ENCODE results near the gene PDE11A.

The PDE11A gene

DNA sequence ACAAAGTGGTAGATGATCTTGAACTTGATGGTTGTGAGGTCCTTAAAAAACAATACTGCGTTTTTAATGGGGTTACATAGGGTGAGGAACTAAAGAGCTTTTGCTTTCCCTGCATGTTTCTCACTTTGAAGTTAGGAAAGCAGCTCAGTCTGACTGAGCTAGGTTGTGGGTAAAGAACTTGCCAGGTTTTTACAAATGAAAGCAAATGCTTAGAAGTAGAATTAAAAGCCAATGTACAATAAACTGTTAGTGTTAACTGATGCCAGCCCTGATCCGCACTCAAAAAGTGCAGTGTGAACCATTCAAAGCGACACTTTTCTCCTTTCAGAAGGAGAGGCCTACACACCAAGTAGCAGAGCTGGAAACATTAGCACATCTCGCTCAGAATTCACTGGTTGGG, 409.7 kb downstream of the PDE11A start:
- no peak for DNase-seq

DNA sequence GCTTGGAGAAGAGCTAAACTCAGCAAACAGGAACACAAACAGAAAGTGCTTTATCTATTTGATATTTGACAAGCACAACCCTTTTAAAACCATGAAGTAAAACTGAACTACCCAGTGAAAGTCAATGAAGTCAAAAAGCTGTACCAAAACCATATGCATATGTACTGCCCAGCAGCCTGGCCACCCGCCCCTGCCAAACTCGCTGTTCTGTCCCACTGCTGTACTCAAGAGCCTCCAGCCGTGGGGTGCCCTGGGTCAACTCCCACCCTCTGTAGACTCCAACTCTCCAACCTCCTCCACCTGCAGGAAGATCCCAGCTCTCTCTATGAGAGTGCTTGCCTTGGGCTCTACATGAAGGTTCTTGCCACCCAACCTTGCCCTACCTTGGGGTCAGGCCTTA, 411.8 kb downstream of the PDE11A start:
- no peak for DNase-seq

DNA sequence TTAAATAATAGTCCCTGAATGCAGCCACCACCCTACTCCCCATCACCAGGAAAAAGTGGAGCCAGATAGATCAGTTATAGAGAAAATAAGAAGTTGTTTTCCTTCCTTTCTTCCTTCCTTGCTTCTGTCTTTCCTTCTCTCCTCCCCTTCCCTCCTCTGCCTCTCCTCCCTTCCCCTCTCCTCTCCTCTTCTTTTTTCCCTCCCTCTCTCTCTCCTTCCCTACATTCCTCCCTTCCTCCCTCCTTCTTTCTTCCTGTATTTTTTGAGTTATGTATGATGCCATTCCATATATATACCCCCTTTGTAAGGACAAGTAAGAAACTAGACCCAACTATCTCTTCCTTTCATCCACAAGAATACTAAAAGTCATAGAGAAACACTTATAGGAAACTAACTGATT, 414.3 kb downstream of the PDE11A start:
- DNase-seq: no peak

DNA sequence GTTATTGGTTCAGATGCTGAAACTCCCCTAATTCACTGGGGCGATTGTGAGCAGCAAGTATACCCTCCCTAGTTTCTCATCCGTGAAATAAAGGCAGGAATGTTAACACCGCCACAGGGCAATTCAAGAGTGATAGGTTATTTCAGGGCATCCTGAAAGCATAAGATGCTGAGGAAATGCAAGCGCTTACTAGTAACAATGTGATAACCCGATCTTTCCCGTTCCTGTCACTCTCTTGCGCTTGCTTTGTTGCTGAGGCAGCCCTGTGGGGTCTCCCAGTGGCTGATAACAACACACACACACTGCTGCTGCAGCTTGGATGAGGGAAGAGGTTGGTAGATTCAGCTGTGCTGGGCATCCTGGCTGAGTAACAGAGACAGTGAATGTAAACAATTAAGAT, 420.7 kb downstream of the PDE11A start:
- DNase-seq: no peak

DNA sequence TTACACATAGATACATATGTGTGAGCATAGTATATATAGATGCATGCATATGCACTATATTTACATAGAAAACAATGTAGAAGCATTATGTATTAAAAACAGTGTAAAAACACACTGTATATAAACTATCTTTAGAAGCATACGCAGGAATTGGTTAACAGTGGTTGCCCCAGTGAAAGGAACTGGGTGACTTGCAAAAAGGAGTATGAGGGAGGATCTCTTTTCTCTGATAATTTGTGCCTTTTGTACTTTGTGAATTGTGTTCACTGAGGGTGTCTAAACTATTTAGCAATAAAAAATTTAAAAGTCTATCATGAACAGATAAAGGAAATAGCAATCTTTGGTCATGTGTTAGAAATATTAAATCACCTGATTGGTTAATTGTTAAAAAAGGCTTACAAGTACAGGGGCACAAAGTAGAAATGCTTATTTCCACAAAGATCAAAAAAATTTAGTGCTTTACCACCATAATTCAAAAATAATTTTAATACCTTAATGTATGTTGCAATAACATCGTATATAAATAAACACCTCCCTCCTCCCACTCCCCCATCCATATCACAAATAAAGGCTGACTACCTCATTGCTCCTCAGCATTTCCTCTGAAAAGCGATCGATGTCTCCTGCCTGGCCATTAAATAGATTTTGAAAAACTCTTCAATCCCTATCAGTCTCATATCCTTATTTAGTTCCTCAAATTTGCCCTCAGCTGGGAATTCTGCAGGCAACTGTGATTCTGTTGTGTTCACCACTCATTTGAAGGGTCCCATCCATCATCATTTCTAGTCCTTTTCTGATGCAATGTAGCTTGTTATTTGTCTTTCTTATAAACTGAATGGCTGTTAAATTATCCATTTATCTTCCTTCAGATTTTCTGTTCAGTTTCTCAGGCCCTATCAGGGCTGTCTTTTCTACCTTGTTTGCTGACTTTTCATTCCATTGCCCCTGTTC, 422.7 kb downstream of the PDE11A start:
- DNase-seq: no peak

DNA sequence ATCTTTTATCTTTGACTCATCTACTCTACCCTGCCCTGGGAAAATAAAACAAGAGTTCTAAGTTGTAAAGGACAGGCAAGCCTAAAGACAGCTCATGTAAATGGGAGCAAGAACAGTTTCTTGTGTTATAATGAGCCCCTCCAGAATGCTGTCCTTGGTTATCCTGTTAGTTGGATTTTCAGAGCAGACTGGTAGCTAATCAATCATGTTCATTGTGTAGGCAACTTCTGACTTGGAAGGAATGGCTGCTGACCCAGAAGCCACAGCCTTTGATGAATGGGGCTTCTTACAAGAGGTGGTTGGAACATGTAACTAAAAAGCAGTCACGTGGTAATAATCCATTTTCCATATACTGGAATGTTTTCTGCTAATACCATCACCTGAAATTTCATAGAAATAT, 425.8 kb downstream of the PDE11A start:
- DNase-seq: no peak

DNA sequence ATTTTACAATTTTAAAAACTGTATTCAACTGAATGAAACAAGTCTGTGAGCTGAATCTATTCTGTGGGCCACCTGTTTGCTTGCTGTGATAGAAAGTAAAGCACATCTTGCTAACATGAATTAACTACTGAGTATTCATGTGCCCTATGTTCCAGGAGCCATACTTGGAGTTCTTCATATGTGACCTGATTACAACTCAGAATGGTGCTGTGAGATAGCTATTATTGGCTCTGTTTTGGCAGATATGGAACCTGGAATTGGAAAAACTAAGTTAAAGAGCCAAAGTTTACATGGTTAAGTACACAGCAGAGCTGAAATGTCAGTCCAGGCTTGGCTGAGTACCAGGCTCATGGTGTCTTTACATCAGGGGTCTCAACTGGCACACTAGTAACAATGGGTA, 426.3 kb downstream of the PDE11A start:
- DNase-seq: no peak

DNA sequence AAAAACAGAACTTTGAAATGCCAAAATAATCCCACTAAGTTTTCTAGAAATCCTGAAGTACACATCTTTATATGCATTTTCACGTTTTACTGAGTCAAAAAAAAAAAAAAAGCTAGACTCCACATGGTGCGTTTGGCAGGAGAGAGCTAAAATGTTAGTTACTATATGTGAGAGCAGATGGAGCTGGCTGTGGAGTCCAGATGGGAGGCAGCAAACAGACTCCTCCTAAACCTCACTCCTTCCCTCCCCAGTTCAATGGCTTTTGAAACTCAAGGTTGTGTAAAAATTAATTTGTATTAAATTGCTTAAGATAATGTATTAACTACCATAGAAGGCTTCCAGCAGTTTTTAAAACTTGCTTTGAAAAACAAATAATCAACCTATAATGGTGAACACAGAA, 431.2 kb downstream of the PDE11A start:
- no peak for DNase-seq

DNA sequence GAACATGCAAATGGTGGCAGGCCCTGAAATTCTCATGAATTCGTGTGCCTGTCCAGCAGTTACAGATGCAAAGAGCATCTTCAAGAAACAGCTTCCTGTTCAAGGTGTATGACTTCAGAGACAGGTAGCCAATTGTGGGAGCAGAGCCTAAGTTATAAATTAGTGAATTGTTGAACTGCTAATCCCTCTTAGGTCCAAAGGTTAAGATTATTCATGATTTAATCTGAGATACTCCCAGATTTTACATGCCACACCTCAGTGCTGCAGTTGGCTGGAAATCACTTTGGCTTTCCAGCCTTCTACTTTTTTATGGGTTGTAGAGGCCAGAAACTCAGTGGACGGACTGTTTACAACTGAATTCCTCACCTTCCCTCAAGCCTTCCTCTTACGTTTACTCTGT, 432.2 kb downstream of the PDE11A start:
- no peak for DNase-seq

DNA sequence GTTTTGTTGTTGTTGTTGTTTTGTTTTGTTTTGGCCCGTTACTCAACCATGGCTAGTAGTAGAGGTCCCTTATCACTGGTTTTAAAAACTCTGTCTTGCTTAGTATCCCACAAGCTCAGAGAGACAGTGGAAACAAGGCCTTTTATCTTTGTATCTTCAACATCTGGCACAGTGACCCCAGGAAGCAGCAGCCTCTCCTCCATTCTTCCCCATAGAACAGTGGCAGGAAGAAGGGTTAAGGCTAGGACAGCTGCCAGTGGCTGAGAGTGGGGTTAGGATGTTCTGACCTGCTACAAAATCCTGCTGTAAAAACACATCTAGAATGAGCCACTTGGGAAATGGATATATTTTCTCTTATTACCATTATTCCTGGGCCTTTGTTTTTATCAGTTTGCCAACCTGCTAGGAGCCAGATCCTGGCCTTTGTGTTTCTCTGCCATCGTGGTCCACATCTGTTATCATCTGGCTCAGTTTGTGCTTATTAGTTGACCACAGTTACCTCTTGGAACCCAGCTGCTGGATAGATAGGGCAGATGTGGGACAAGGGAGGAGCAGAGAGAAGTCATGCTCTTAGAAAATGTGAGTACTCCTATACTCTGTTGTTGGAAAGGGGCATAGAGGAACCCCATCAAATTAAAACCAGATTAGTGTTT, 433.2 kb downstream of the PDE11A start:
- no peak for DNase-seq

DNA sequence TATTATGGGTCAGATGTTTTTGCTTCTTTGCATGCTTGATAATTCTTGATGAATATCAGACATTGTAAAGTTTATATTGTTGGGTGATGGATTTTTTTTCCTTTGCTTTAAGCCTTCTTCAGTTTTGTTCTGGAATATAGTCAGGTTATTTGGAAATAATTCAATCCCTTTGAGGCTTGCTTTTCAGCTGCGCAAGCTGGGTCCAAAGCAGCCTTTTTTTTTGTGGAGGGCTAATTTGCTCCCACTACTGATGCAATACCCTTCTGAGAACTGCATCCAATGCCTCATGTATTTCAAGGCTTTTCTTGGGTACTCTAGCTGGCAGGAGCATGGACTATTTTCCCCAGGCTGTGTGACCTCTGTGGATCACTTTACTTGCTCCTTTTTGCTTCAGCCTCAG, 434.1 kb downstream of the PDE11A start:
- no peak for DNase-seq

DNA sequence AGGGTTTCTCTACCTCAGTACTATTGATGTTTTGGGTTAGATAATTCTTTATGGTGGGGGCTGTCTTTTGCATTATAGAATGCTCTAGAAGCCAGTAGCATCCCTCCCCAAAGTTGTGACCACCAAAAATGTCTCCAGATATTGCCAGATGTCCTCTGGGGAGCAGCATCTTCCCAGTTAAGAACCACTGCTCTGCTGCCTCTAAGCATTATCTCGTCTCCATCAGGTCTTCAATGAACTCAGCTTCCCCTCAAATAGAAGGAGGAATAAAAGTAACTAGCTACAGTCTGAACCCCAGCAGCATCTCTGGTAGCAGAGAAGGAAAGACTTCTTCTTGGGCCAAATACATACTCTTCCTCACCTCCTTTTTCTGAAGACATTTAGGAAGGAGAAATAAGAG, 435.9 kb downstream of the PDE11A start:
- no peak for DNase-seq

DNA sequence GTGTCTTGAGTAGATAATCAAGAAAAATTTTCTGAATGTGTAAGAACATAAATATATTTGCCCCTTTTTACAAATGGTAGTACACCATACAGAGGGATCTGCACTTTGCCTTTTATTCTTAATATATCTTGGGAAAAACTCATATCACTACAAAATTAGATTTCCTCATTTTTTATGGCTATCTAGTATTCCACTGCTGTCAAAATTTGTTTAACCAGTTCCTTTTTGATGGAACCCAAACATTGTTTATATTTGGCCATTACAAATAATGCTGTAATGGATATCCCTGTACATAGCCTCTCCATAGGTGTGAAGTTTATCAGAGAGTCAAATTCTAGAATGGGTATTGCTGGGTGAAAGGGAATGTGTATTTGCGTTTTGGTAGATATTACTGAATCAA, 436.9 kb downstream of the PDE11A start:
- DNase-seq: no peak

DNA sequence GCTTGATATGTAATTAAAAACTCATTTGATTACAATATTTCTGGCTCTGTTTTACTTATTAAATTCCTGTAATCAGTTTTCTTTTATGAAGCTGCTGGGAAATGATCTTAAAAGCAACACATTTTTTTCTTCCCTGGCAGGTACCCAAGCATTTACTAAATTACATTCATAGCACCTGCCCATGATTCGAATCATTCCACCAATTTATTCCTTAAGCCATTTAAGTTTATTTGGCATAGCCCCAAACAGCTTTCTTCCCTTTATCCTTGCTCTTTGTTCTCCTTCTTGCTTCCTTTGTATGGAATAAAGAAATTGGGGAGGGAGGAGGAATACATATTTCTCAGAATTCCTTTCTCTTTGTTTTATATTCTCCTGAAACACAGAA, 438.7 kb downstream of the PDE11A start:
- no peak for DNase-seq

DNA sequence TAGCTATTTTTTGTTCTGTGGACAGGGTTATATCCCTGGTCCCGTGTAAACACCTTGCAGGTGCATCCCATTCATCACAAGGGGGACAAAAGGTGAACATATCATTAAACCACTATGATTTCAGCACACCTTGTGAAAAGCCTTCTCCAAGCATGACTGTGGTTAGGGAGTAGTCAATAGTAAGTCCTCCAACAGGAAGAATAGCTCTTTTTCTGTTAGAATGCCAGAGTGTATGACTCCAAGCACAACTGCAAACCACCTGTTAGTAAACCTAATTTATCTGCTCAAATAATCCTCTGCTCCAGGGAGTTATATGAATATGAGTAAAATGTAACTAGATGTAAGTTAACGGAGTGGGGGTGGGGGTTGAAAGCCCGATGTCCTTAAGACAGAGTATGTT, 439.5 kb downstream of the PDE11A start:
- no peak for DNase-seq

DNA sequence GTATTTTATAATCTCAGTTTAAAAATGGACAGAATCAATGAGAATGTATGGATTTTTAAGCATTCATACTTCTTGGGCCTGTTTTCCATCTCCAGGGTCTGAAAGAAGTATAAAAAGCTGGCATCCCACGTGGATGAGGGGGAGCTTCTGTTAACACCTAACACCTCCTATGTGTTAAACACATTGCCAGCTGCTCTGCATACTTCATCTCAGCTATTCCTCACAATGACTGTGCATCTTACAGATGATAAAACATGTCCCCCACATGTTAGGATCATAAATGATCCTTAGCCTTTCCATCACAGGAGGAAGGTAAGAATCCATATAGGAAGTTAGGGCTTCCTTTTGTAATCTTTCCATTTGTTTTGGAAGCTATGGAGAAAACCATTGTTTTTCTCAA, 440.9 kb downstream of the PDE11A start:
- DNase-seq: no peak

DNA sequence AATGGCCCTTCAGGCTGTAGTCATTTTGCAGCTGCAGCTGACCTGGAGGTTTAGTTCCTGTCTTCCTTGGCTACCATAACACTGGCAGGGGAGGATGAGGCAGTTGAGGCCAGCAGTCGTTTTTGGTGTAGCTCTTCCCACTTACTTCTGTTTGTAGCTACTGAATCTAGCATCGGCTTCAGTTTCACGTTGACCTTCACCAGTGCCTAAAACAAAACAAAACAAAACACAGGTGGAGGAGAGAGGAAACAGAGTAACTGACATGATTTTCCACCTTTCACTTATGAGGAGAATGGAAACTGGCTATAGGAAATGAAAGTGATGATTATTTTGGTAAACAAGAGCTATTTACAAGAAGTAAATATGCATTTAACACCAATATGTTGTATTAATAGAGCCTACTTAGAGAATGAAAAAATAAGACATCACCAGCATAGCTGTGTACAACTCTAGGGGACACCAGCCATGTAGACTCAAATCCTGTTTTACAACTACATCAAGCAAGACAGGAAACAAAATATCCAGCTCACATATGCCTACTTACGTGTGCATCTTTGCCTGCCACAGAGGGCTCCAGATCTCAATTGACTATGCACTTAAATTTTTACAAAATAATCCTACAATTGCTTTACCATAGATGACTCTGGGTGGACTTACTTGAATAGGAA, 443.1 kb downstream of the PDE11A start:
- DNase-seq: no peak

DNA sequence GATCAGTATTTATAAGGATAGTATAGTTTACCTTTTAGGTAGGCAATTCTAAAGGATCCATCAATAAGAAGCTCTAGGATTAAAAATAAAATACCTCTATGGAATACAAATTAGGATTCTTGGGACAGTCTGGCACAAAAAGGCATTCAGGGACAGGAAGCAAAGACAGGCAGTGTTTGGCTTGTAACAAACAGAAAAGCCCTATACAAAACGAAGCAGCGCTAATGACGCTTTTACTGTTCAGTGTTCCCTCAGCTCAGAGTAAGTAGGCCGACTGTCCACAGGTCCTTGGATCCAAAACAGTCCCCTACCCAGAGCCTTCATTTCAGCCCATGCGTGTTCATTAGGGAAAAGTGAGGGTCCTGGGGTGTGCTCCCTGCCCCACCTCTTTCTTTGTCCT, 443.7 kb downstream of the PDE11A start:
- no peak for DNase-seq

DNA sequence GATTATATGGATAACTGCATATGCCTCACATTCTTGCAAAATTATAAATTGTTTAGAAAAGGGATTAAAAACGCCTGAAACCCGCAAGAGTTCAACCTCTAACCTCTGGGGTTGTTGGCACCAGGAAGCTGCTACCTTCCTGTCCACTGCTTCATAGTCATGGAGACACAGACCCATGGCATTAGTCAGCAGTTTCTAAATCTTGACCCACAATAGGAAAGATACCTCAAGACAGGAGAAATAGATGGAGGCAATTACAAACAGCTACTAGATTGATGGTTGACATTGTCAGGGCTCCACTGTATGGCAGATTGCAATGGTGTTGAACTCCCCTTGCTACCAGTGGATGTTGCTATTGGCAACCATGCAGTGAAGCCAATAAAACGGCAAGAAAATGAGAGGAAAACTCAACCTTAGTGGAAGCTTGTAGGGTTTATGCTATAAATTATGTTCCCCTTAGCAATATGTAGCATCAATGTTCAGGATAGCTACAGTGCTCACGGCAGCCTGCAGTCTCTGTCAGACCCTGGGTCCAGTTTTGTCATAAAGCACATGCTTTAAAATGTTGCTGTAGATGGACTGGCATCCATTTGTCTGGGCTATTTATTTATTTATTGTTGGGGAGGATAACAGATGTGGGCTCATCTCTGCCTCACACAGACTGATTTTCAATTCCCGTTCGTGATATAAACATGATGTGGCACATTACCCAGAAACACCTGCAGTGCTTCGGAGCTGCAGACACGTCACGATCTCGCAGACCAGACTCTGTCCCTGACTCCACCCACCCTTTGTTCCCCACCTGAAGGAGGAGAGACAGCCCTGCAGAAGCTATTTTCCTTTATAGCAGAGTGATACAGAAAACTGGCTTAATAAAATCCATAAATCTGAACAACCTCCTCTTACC, 446.6 kb downstream of the PDE11A start:
- DNase-seq: no peak

DNA sequence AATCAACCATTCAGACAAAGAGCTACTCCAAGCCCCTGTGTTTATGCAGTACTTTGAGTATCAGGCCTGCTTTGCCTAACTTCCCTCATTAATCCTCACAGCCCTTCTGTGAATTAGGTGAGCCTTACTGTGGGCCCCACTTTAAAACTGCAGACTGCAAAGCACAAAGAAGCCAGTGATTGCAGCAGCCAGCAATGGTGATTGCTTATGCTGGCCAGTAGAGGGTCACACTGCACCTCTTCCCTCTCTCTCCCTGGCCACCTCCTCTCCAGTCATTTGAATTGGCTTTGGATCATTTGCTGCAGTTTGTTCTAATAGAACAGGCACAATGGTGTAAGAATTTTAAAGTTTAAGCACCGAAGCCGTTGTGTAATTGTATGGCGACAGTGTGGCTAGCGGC, 450.1 kb downstream of the PDE11A start:
- DNase-seq: peak; percentile 13

DNA sequence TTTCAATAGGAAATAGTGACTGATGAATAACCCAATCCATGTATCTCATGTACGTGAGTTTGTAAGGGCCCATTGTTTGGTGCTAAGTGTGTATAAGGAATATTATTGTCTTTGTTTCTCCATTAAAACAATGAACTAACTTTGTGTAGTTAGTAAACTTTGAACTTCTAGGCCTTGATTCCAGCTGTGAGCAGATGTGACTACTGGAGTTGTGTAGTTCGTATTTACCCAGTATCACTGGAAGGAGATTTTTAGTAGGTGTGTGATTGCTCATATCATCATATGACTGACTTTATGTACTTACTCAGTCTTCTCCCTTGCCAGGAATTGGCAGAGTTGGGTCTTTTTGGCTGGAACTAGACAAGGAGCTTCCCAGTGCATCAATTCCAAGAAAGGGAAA, 452.6 kb downstream of the PDE11A start:
- no peak for DNase-seq

DNA sequence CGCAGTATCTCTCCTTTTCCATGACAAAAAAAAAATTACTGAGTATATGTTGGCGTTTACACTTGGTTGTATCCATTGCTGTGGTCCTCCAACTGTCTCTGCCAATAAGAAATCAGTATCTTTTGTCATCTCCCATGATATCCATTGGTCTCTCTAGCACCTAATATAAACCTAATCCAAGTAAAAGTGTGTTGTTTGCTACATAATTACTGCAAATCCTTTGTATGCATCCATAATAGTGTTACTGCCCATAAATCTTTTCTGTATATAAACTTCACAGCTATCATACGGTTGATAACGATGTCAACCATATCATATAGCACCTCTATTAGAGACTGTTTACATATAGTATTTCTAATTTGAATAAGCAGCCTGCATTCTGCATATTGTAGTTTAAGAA, 453.1 kb downstream of the PDE11A start:
- DNase-seq: no peak

Data from GDM1 (cell line).